Measurements from ENCODE around the gene HOXC6.

HOXC6 gene

DNA sequence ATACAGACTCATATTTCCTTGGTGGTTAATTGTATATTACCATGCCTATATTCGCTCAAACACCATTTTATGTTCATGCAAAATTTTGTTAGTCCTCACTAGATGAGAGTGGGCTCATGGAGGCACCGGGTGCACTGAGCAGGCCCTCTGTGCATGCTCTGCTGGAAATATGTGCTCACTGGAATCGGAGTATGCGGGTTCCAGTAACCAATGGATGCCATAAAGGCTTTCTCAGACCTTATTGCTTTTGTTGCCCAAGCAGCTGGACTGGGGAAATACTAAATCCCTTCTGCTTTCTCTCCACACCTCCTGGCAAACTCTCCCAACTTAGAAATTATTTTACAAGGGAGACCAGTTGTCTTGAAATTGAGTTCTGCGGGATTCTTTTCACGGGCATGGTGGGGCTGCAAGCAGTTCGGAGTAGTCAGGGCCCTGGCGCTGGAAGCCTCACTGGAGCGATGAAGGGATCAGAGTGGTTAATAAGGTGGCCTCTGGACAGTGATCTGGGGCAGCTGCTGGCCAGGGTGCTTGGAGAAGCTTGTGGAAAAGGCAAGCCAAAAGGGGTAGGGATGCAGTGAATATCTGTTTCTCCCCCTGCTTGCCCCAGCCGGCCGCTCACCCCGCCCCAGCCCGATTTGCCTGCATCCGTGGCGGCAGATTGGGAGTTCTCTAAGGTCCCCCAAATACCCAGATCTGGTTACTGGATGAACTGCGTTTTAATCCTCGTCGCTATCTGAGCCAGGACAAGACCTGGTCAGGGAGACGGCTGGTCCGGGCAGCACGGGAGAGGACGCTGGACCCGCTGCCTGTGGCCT lies 7.4 kb upstream of the HOXC6 start:
- ChIA-PET POLR2A (no interaction called here), CTCF (interaction anchor here (0.6 to 1.8 kb wide), 2 partner anchors 55 to 181 kb away, joined by 4 to 7 read pairs; no protein-coding TSS in a partner anchor)
- H3K36me3 ChIP-seq (ENCODE audit: control insufficient read depth in 2 of 2, insufficient read depth in 1 of 2, low read length in 2 of 2) = no peaks in the 10 kb centered on the region
- H3K4me1 ChIP-seq (ENCODE audit: control insufficient read depth, insufficient read depth, low read length) = peaks cover 67% of the 10 kb centered on the region
- H3K27ac ChIP-seq (ENCODE audit: extremely low read depth, low read depth, low read length) = peak overlapping the region; percentile 100; the same call in 1 of the 2 replicates
- no peak for TF ChIP-seq ZNF211 (tag by site-specific recombination; IDR thresholded peaks at IDR 0.05; ENCODE audit: low read depth)
- no peak for TF ChIP-seq ZNF629 (tag by site-specific recombination; IDR thresholded peaks at IDR 0.05)
- no peak for TF ChIP-seq MYNN (tag by site-specific recombination; IDR thresholded peaks at IDR 0.05; ENCODE audit: borderline replicate concordance)
- no peak for TF ChIP-seq ZNF37A (tag by site-specific recombination; IDR thresholded peaks at IDR 0.05)
- 0 out of 2 replicates have a peak, but pooled peaks have one; percentile 41 for TF ChIP-seq PRDM1 (tag by site-specific recombination; IDR thresholded peaks at IDR 0.05)
- TF ChIP-seq ZNF776 (tag by site-specific recombination; IDR thresholded peaks at IDR 0.05; ENCODE audit: borderline replicate concordance) = no peak
- no peak for TF ChIP-seq ZNF561 (tag by site-specific recombination; IDR thresholded peaks at IDR 0.05; ENCODE audit: borderline replicate concordance)
- peak; percentile 49; the same call in 1 of the 2 replicates for TF ChIP-seq REST (tag by site-specific recombination; IDR thresholded peaks at IDR 0.05)
- TF ChIP-seq, protein P1, sequence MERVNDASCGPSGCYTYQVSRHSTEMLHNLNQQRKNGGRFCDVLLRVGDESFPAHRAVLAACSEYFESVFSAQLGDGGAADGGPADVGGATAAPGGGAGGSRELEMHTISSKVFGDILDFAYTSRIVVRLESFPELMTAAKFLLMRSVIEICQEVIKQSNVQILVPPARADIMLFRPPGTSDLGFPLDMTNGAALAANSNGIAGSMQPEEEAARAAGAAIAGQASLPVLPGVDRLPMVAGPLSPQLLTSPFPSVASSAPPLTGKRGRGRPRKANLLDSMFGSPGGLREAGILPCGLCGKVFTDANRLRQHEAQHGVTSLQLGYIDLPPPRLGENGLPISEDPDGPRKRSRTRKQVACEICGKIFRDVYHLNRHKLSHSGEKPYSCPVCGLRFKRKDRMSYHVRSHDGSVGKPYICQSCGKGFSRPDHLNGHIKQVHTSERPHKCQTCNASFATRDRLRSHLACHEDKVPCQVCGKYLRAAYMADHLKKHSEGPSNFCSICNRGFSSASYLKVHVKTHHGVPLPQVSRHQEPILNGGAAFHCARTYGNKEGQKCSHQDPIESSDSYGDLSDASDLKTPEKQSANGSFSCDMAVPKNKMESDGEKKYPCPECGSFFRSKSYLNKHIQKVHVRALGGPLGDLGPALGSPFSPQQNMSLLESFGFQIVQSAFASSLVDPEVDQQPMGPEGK (tag by site-specific recombination; IDR thresholded peaks at IDR 0.05) = no peak
- H3K9me3 ChIP-seq (ENCODE audit: control insufficient read depth, insufficient read depth, low read depth, low read length) = no peaks in the 10 kb centered on the region
- H3K4me3 ChIP-seq (ENCODE audit: low read depth, low read length) = no peak overlapping the region

- Histone ChIP-seq H3K4me1 (ENCODE audit: control insufficient read depth, insufficient read depth, low read length) (peaks cover 69% of the 10 kb centered on the region), H3K27ac (ENCODE audit: extremely low read depth, low read depth, low read length) (peak overlapping the region; percentile 22; the same call in 1 of the 2 replicates), H3K9me3 (ENCODE audit: control insufficient read depth, insufficient read depth, low read depth, low read length) (no peaks in the 10 kb centered on the region), H3K36me3 (ENCODE audit: control insufficient read depth in 2 of 2, insufficient read depth in 1 of 2, low read length in 2 of 2) (no peaks in the 10 kb centered on the region), H3K4me3 (ENCODE audit: low read depth, low read length) (no peak overlapping the region)
- CTCF ChIA-PET = interaction anchor here (0.6 to 2.1 kb wide), 6 partner anchors 16 to 186 kb away, joined by 3 to 11 read pairs (median 4); no protein-coding TSS in a partner anchor
- POLR2A ChIA-PET = no interaction called here
- TF ChIP-seq ZNF658 (tag by site-specific recombination; IDR thresholded peaks at IDR 0.05) (no peak), ZFP37 (tag by site-specific recombination; IDR thresholded peaks at IDR 0.05) (no peak), ZNF629 (tag by site-specific recombination; IDR thresholded peaks at IDR 0.05) (no peak), CTCF (tag by site-specific recombination; IDR thresholded peaks at IDR 0.05) (peak; percentile 69; the same call in 1 of the 2 replicates), ZNF610 (tag by site-specific recombination; IDR thresholded peaks at IDR 0.05; ENCODE audit: borderline replicate concordance) (0 out of 2 replicates have a peak, but pooled peaks have one; percentile 25), ZNF324 (tag by site-specific recombination; IDR thresholded peaks at IDR 0.05) (no peak), ZNF155 (tag by site-specific recombination; IDR thresholded peaks at IDR 0.05) (no peak), ZNF341 (tag by site-specific recombination; IDR thresholded peaks at IDR 0.05; ENCODE audit: low read depth) (peak; percentile 97), MEIS1 (CRISPR knock-in tag; IDR thresholded peaks at IDR 0.05; ENCODE audit: borderline replicate concordance) (no peak), ZNF623 (tag by site-specific recombination; IDR thresholded peaks at IDR 0.05) (no peak), ZBTB8A (tag by site-specific recombination; IDR thresholded peaks at IDR 0.05) (0 out of 2 replicates have a peak, but pooled peaks have one; percentile 38), ZXDB (tag by site-specific recombination; IDR thresholded peaks at IDR 0.05) (peak; percentile 21; the same call in 1 of the 2 replicates), IKZF3 (tag by site-specific recombination; IDR thresholded peaks at IDR 0.05) (no peak), GLIS2 (tag by site-specific recombination; IDR thresholded peaks at IDR 0.05) (no peak), ZNF335 (tag by site-specific recombination; conservative IDR thresholded peaks at IDR 0.05) (no peak), FEZF1 (tag by site-specific recombination; IDR thresholded peaks at IDR 0.05) (peak; percentile 66), ZBTB17 (tag by site-specific recombination; IDR thresholded peaks at IDR 0.05) (0 out of 2 replicates have a peak, but pooled peaks have one; percentile 18)
- TF ChIP-seq, protein P2, sequence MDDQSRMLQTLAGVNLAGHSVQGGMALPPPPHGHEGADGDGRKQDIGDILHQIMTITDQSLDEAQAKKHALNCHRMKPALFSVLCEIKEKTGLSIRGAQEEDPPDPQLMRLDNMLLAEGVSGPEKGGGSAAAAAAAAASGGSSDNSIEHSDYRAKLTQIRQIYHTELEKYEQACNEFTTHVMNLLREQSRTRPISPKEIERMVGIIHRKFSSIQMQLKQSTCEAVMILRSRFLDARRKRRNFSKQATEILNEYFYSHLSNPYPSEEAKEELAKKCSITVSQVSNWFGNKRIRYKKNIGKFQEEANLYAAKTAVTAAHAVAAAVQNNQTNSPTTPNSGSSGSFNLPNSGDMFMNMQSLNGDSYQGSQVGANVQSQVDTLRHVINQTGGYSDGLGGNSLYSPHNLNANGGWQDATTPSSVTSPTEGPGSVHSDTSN (CRISPR knock-in tag; IDR thresholded peaks at IDR 0.05) = no peak
Observed at GRCh38 chr12:54021432-54022013, 6.7 kb upstream of the HOXC6 start.
